Measurements from ENCODE around the gene GSG1L. TPM values are rescaled to one million over a fixed set of nuclear protein-coding genes. Genes with fewer than 3 reads are reported as not detected.

Gene GSG1L
- total RNA-seq, 2 donors from 2014 or later: 13.9 to 34.7 TPM

- no peak overlapping the region for H3K27ac ChIP-seq
- no peaks in the 10 kb centered on the region for H3K9me3 ChIP-seq
- DNase-seq (ENCODE audit: low spot score): no peak
- no peaks in the 10 kb centered on the region for H3K27me3 ChIP-seq
- no peak overlapping the region for H3K4me3 ChIP-seq
- H3K36me3 ChIP-seq: no peaks in the 10 kb centered on the region
- peaks cover 0 to 9% of the 10 kb centered on the region in 2 donors for H3K4me1 ChIP-seq
- no peak for TF ChIP-seq CTCF (IDR thresholded peaks at IDR 0.05)
Observed at GRCh38 chr16:27991876-27992275, 71.6 kb downstream of the GSG1L start.

GRCh38 chr16:27985981-27986380 lies 77.5 kb downstream of the GSG1L start:
- peaks cover 0 to 3% of the 10 kb centered on the region in 2 donors for H3K4me1 ChIP-seq
- H3K4me3 ChIP-seq: no peak overlapping the region
- no peak for DNase-seq (ENCODE audit: low spot score)
- no peak for TF ChIP-seq CTCF (IDR thresholded peaks at IDR 0.05)
- no peak overlapping the region for H3K27ac ChIP-seq
- no peaks in the 10 kb centered on the region for H3K9me3 ChIP-seq
- H3K36me3 ChIP-seq: no peaks in the 10 kb centered on the region
- no peaks in the 10 kb centered on the region for H3K27me3 ChIP-seq

- no peak overlapping the region for H3K4me3 ChIP-seq
- H3K36me3 ChIP-seq: no peaks in the 10 kb centered on the region
- no peaks in the 10 kb centered on the region for H3K9me3 ChIP-seq
- H3K4me1 ChIP-seq: peaks cover 0 to 5% of the 10 kb centered on the region in 2 donors
- TF ChIP-seq CTCF (IDR thresholded peaks at IDR 0.05): no peak
- no peaks in the 10 kb centered on the region for H3K27me3 ChIP-seq
- DNase-seq (ENCODE audit: low spot score): no peak
- H3K27ac ChIP-seq: no peak overlapping the region
Observed at GRCh38 chr16:27984121-27984520, 79.4 kb downstream of the GSG1L start.

GRCh38 chr16:27983244-27983643 lies 80.3 kb downstream of the GSG1L start:
- Histone ChIP-seq H3K36me3 (no peaks in the 10 kb centered on the region), H3K4me1 (peaks cover 0 to 8% of the 10 kb centered on the region in 2 donors), H3K27me3 (no peaks in the 10 kb centered on the region), H3K27ac (no peak overlapping the region), H3K9me3 (no peaks in the 10 kb centered on the region), H3K4me3 (no peak overlapping the region)
- no peak for TF ChIP-seq CTCF (IDR thresholded peaks at IDR 0.05)
- DNase-seq (ENCODE audit: low spot score): no peak

GRCh38 chr16:27982184-27982583 lies 81.3 kb downstream of the GSG1L start:
- no peak for DNase-seq (ENCODE audit: low spot score)

More at GRCh38 chr16:27982184-27982583, 81.3 kb downstream of the GSG1L start:
- no peaks in the 10 kb centered on the region for H3K27me3 ChIP-seq
- H3K36me3 ChIP-seq: no peaks in the 10 kb centered on the region
- no peak overlapping the region for H3K27ac ChIP-seq
- H3K9me3 ChIP-seq: no peaks in the 10 kb centered on the region
- no peak overlapping the region for H3K4me3 ChIP-seq
- no peak for TF ChIP-seq CTCF (IDR thresholded peaks at IDR 0.05)
- peaks cover 0 to 19% of the 10 kb centered on the region in 2 donors for H3K4me1 ChIP-seq

Measured in right atrium auricular region (tissue), 2 donors.